ENCODE data around the gene AFF3.

AFF3 gene

DNA sequence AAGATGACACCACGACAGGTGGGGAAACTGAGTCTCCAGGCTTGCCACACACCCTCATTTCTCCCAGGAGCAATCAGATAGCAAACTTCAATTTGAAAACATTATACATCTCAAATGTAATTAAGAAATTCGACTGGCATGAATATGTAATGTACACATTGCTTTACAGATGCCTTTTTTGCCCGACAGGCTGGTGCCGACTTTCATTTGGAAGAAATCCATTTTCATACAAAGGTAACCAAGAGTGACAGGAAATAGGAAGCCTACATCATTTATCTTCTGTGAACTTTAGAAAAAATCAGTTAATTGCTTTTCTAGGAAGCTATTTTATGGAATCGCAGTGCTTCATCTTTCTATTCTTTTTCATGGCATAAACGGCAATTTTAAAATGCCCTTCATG is 140.3 kb downstream of the AFF3 start:
- no peak for DNase-seq

DNA sequence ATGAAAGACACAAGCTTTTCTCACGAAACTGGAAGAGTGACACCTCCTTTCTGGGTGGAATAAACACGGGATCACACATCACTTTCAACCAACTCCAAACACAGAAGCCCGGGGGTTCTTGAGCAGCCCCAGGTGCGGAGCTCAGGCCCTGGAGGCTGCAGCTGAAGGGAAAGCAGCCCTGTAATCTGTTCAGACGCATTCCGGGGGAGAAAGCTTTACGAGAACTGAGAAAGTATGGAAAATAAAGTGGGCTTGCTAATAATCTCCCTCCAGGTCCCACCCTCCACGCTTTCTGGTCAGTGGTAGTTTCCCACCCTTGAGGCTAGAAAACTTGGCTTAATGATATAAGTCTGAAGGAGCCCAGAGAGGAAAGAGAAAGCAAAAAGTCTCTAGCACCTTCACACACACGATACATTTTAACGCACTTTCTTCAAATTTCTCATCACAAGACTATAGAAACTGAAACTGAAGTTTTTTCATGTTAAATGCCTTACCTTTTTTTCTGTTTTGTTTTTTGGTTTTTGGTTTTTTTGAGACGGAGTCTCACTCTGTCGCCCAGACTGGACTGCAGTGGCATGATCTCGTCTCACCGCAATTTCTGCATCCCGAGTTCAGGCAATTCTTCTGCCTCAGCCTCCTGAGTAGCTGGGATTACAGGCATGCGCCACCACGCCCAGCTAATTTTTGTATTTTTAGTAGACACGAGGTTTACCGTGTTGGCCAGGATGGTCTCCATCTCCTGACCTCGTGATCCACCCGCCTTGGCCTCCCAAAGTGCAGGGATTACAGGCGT is 141.3 kb downstream of the AFF3 start:
- no peak for DNase-seq

- peak; percentile 52 for DNase-seq
These were observed 143.6 kb downstream of the AFF3 start for GRCh38 chr2:99998651-99999320.

- DNase-seq, result no peak
These were observed 152.5 kb downstream of the AFF3 start for GRCh38 chr2:99989905-99990304.

DNA sequence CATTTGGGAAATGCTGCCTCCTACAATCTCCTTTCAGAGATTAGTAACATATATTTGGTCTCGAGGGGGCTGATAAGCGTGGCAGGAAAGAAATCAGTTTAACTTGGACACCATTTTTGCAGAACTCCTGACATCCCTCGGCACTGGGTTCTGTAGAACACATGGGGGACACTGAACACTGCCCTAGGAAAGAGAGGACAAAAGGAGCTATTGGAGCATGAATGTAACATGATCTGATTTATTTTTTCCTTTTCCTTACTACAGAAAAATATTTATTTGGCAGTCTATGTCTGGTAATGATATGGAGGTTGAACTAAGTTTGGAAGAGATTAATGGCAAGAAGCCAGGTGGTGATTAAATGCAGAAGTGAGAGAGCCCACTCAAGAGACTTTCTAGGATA is 153.8 kb downstream of the AFF3 start:
- DNase-seq, result no peak

GRCh38 chr2:99987160-99987559 is 155.2 kb downstream of the AFF3 start:
- no peak for DNase-seq

- peak; percentile 52 for DNase-seq
These were observed 157.4 kb downstream of the AFF3 start for GRCh38 chr2:99984799-99985515.

DNA sequence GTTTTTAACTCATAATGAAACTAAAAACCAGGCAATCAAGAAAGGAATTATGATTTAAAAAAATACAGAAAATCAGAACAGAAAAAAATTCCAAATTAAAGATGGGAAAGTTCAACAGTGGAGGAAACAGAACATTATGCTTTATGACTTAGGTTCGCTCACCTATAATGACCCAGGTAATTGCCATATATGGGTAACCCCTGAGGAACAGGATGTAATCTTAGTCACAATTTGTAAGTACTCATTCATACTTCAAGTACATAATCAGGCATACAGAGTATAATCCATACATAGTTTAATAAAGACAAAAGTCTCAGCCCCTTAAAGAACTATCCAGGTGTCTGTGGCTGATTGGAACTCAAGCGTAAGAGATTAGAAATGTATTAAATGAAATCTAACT is 159.6 kb downstream of the AFF3 start:
- DNase-seq, result no peak

DNA sequence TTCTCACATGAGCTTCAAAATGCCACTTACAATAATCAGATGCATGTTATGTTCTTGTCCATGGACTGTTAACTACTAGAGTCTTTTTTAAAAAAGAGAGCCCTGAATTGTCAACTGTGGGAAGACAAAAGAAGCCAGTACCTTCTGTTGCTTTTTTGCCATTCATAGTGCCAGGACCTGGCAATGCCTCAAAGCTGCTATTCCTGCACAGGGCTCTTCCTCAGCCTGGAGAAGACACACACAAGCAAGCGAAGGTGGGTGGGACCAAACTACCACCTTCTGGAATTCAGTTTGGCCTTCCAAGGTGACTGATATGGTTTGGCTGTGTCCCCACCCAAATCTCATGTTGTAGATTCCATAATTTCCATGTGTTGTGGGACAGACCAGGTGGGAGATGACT is 160.6 kb downstream of the AFF3 start:
- no peak for DNase-seq

DNA sequence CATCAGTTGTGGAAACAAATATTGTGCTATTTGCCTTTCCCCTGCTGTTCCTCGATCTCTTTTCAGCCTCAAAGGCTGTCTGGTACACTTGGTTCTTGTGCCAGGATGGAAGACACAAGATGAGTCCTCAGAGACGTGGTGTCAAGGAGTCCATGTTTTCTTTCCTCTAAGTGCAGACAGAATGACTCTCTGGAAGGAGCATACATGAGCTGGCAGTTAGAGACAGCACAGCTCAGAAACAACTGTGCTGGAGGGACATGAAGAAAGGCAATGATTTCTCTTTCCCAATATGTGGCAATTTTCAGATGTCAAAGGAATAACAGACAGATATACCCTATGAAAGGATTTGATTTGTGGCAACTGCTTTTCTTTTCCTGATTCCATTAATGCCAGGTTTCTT is 162.2 kb downstream of the AFF3 start:
- DNase-seq, result no peak

- no peak for DNase-seq
These were observed 164.4 kb downstream of the AFF3 start for GRCh38 chr2:99977966-99978365.

GRCh38 chr2:99975386-99975785 is 167.0 kb downstream of the AFF3 start:
- peak; percentile 64 for DNase-seq

- peak; percentile 29 for DNase-seq
These were observed 167.6 kb downstream of the AFF3 start for GRCh38 chr2:99974682-99975375.

DNA sequence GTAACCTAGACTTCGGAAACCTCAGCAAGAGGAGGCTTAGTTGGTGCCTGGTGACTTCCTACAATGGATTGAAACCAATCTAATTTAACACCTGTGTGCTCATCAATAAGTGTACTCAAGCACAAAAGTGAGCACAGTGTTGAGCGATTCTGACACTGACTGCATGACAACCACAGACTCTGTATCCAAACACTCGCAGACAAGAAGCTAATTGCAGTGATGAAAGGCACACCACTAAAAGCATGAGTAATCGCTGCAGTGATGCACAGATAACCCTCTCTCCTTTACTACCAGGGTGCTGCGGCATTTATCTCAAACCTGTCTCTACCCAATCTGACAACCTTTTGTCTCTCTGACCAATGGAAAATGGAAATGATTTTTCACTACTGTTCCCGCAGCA is 168.1 kb downstream of the AFF3 start:
- no peak for DNase-seq

GRCh38 chr2:99971326-99971900 is 171.0 kb downstream of the AFF3 start:
- DNase-seq, result peak; percentile 57

GRCh38 chr2:99970292-99970868 is 172.0 kb downstream of the AFF3 start:
- DNase-seq, result no peak

DNA sequence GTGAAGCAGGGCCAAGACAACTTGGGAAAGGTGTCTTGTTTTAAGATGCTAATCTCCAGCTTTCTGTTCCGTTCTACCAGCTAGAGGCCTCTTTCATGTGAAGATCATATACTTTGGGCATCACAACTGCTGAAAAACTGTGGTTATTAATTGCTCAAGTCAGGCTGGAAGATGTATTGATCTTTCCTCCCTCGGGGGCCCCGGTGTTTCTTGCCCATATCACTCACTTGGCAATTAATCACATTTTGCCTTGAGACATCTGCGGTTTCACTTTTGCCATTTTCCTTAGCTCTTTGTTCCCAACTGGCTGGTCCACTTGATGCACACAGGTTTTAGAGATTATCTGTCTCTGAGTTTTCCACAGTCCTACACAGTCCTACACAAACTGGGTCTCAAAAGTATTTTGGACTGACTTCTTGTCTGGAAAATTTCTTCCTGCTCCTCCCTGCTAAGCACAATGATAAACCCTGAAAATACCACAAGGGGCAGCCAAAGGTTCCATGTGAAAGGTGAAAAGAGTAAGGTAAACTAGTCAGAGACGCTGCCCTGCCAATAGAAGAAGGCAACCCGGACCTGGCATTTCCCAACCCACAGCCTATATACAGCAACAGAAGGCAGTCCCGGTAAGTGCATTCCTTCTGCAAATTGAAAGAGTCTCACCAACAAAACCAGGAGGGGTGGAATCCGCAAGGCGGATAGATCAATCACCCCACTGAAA is 181.0 kb downstream of the AFF3 start:
- no peak for DNase-seq

- DNase-seq, result no peak
These were observed 181.6 kb downstream of the AFF3 start for GRCh38 chr2:99960790-99961189.

DNA sequence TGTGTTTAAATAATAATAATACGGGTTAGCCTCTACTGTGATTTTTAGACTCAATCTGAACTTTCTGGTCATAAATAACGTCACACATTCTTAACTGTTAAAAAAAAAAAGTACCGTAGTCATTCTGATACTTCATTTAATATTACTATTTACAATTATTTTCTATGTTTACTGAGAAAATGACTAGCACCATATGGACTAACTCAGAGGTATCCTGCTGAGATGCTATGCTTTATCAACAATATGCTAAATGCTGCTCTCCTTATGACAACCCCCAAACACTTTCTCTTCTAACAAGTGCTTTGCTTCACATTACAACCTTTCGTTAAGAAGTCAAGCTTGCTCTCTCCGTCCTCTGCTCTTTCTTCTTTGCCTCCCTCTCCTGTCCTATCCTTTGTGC is 182.1 kb downstream of the AFF3 start:
- DNase-seq, result no peak

DNA sequence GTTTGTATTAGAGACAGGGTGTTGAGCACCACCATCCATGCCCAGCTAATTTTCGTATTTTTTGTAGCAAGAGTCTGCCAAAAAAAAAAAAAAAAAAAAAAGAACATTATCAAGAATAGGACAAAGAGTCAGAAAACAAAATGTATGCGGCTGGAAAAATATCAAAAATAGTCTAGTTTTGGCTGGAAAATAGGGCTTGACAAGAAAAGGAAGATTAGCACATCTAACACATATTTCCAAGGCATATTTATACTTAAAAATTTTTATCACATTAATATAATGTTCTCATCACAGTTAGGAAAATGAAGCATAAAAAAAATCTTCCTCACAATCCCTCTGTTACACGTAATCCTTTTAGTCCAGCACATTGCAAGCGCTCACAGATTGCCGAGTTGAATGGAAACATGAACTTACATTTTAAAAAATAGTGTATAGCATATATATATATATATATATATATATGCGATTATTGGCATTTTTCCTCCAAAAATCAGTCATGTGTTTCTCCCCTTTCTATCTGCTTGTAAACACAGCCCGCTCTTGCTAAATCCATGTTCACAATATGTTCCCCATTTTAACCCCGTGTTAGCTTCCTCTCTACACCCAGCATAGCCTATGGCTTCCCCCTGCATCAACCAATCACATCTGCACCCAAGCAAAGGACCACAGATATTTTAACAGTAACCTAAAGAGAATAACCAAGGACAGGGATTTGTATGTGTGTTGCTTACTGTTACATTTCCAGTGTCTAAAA is 183.0 kb downstream of the AFF3 start:
- DNase-seq, result no peak
